RWPE1 (cell line): ENCODE data around the gene LSM4.
A peak's percentile ranks its signal among the peaks of the same experiment; 100 is the strongest.

Experiments used
- CTCF ChIA-PET: fragments of 350-600 bp; sonication (Branson Sonifier 250); formaldehyde crosslinking; extraction: SDS; loops from one replicate; lab custom pipeline; 2021; lab: Yijun Ruan, JAX
- POLR2A ChIA-PET: fragments of 400-600 bp; formaldehyde crosslinking; extraction: SDS; loops from one replicate; lab custom pipeline; 2020; ENCODE audit warnings: antibody characterized with exemption; ENCODE audit not compliant: low non-redundant PET; lab: Yijun Ruan, JAX
- DNase-seq: peaks from one replicate; pipeline ENCODE4 v3.0.0; 2012; ENCODE audit warnings: low spot score
- H3K27ac ChIP-seq: fragments of 450-650 bp; 2 replicates; pipeline ENCODE4 v1.5.1; 2017
- TF ChIP-seq, protein P1 (sequence below): fragments of 450-650 bp; conservative IDR thresholded peaks from 2 replicates; pipeline ENCODE4 v1.5.1; 2017; ENCODE audit warnings: low read depth, mild to moderate bottlenecking

Gene LSM4

DNA sequence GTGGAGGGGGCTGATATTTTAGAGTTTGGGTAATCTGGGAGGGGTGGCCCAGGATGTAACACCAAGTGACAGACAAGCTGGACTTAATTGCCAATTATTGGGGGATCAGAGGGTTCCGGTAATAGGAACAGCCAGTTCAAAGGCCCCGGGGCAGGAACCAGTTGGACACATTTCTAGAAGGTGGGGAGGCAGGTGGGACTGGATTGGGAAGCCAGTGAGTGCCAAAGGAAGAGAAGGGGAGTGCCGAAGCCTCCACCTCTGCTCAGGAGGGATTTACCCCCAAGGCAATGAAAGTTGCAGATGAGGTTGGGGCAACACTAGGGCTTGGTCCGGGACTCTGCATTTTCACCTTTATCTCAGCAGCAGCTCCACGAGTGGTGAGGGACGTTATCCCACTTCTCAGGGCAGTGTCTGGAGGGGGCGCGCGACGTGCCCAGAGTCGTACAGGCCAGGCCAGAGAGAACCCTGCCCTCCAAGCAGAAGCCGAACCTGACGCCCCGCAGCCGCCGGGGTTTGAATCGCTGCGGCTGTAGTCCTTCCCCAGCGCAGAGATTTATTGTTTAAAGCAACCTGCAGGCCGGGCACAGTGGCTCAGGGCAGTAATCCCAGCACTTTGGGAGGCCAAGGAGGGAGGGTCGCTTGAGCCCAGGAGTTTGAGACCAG is 35.8 kb downstream of the LSM4 start:
- POLR2A ChIA-PET = no interaction called here
- no peak for DNase-seq
- CTCF ChIA-PET = interaction anchor here (1.1 kb wide), 1 partner anchor 15 kb away, joined by 3 read pairs; no protein-coding TSS in a partner anchor
- TF ChIP-seq, protein P1, sequence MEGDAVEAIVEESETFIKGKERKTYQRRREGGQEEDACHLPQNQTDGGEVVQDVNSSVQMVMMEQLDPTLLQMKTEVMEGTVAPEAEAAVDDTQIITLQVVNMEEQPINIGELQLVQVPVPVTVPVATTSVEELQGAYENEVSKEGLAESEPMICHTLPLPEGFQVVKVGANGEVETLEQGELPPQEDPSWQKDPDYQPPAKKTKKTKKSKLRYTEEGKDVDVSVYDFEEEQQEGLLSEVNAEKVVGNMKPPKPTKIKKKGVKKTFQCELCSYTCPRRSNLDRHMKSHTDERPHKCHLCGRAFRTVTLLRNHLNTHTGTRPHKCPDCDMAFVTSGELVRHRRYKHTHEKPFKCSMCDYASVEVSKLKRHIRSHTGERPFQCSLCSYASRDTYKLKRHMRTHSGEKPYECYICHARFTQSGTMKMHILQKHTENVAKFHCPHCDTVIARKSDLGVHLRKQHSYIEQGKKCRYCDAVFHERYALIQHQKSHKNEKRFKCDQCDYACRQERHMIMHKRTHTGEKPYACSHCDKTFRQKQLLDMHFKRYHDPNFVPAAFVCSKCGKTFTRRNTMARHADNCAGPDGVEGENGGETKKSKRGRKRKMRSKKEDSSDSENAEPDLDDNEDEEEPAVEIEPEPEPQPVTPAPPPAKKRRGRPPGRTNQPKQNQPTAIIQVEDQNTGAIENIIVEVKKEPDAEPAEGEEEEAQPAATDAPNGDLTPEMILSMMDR = no peak
- H3K27ac ChIP-seq = peak overlapping the region; percentile 51

DNA sequence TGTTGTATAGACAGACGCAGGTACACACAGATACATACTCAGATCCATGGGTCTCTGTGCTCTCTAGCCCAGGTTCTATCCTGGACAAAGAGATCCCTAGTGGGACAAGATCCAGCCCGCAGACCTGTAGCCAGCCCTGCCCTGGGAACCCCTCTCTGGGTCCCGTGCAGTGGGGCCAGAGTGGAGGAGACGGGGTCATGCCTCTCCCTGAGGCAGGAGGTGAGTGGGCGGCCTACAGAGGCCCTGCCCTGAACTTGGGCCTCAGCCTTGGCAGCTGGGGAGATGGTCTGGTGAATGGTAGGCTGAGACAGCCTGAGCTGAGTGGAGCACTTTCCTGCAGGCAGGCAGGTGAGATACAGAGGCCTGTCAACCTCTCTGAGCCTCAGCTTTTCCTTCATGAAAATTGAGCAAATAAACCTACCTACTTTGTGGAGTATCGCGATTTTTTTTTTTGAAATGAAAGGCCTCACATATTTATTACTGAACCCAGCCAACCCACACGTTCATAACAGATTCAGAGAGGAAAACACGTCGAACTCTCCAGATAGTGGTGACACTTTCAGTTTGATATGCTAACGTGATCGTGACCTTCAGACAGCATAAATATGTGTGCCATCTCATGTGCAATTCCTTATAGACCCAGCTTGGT is 38.0 kb downstream of the LSM4 start:
- ChIA-PET CTCF (no interaction called here), POLR2A (interaction anchor here (0.7 kb wide), 1 partner anchor 33 kb away, joined by 4 read pairs; no protein-coding TSS in a partner anchor)

DNA sequence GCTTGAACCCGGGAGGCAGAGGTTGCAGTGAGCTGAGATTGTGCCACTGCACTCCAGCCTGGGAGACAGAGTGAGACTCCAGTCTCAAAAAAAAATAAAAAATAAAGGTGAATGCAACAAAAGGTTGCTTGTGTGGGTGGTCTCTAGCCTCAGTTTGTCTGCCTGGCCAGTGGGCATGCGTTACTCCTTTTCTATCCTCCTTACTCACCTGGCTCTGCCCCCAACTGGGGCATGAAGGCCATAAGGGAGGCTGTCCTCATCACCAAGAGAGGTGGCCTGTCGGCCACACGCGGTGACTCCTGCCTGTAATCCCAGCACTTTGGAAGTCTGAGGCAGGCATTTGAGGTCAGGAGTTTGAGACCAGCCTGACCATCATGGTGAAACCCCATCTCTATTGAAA is 39.5 kb downstream of the LSM4 start:
- CTCF ChIA-PET = no interaction called here
- DNase-seq = no peak
- peak overlapping the region; percentile 99 for H3K27ac ChIP-seq
- TF ChIP-seq, protein P1 = no peak
- POLR2A ChIA-PET = no interaction called here

More for the DNA sequence above, 38.0 kb downstream of the LSM4 start:
- no peak for DNase-seq
- TF ChIP-seq, protein P1 = no peak
- peak overlapping the region; percentile 74 for H3K27ac ChIP-seq

DNA sequence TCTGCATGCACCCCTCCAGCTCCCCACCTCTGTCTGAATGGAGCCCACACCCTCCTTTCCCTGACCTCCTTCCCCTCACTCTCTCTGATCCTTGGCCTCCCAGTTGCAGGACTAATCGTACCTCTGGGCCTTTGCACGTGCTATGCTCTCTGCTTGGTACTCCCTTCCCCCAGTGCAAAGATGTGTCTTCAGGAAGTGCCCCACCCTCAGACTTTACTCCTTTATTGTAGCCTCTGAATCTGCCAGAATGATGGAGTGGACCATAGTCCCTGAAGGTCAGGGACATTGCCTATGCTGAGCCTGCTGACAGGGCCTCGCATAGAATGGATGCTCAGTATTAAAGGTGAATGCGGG is 40.1 kb downstream of the LSM4 start:
- no peak for DNase-seq

DNA sequence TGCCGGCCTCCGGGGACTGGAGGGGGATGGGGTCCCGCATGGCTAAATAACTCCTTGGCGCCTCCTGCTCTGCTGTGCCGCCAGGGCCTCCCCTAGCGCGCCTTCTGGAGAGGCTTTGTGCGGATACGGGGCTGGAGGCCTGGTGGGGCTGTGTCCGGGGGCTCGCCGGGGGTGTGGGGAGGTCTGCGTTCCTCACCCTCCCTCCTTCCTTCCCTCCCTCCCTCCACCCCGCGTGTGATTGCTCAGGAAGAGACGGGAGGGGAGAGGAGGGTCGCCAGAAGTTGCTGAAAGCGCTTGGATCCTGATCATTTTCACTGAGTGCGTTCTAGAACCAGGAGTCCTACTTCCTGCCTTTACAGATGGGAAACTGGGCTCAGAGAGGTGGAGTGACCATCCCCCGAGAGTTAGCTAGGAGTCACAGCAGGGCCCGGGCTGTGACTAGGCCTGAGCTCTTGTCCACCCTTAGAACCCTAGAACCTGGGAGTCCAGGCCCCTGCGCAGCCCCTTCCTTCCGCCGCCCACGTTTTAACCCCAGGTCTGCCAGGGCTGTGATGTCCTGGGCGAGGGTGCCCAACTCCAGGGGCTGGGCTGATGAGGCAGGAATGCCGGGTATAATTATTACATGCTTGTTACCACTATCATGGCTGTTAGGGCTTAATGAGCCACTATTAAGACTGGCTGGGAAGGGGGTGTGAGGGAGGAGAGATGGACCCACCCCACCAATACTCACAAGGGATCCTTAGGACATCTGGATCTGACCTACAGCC is 40.7 kb downstream of the LSM4 start:
- POLR2A ChIA-PET = interaction anchor here (0.5 to 5.0 kb wide), 6 partner anchors 10 to 82 kb away, joined by 3 to 40 read pairs (median 6); partner anchors contain the start of gene LSM4
- DNase-seq = no peak
- CTCF ChIA-PET = interaction anchor here (0.5 to 0.6 kb wide), 3 partner anchors 22 to 106 kb away, joined by 3 to 4 read pairs (median 4); no protein-coding TSS in a partner anchor
- TF ChIP-seq, protein P1 = no peak
- peak overlapping the region; percentile 99 for H3K27ac ChIP-seq

More for the DNA sequence above, 40.1 kb downstream of the LSM4 start:
- peak overlapping the region; percentile 99 for H3K27ac ChIP-seq
- ChIA-PET POLR2A (interaction anchor here (1.8 to 5.0 kb wide), 2 partner anchors 10 to 39 kb away, joined by 9 to 40 read pairs; partner anchors contain the start of gene LSM4), CTCF (interaction anchor here (0.6 kb wide), 2 partner anchors 22 to 105 kb away, joined by 3 to 4 read pairs; no protein-coding TSS in a partner anchor)
- TF ChIP-seq, protein P1 = no peak
